ENCODE measurements around the gene HPSE2. TPM values are rescaled to one million over a fixed set of nuclear protein-coding genes. Genes with fewer than 3 reads are reported as not detected.

The HPSE2 gene
- total and polyA plus RNA-seq, 2 of the 8 experiments (the other 6 are each of a cell fraction or from before 2014, with no cell fraction given) = 0.41 to 0.58 TPM

DNA sequence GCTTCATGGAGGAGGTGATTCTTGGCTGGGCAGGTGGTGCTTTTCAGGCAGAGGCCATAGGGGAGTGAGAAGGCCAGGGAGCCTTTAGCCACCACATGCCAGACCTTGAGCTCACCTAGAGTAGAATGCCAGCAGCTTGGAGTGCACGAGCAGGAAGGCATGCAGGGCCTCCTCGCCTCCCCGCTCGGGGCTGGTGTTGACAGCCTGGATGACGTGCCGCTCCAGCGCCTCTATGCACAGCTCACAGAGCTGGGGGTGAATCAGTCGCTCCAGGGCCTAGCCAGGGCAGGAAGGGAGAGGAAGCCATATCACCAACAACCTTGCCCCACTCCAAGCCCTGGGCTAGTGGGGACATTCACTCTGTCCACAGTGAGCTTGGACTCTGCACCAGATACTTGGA, 804.6 kb downstream of the HPSE2 start:
- Histone ChIP-seq H4K20me1 (replicated peaks in 1 of 2; ENCODE audit: control insufficient read depth in 1 of 2, insufficient read depth in 2 of 2, low read length in 2 of 2) (no peaks in the 10 kb centered on the region), H3K4ac (replicated peaks; ENCODE audit: insufficient read length, low read depth, low read length) (no peak overlapping the region), H3K27ac (ENCODE audit: low read depth, low read length) (no peak overlapping the region), H3K23me2 (ENCODE audit: low read depth, low read length) (no peaks in the 10 kb centered on the region), H3K14ac (ENCODE audit: insufficient read length) (no peak overlapping the region), H2AFZ (ENCODE audit: low read length) (no peak overlapping the region), H2BK120ac (replicated peaks; ENCODE audit: low read depth, low read length) (no peak overlapping the region), H3K79me1 (ENCODE audit: low read depth, low read length) (no peaks in the 10 kb centered on the region; the same call in 1 of the 2 replicates), H2AK5ac (ENCODE audit: low read depth, low read length) (no peak overlapping the region), H3K4me2 (ENCODE audit: insufficient read depth in 1 of 2, low read depth in 2 of 2, low read length in 2 of 2) (no peak overlapping the region), H3K18ac (ENCODE audit: extremely low read depth, low read length) (no peak overlapping the region), H3K4me3 (ENCODE audit: extremely low read depth in 1 of 4, insufficient read depth in 2 of 4, low read depth in 3 of 4, low read length in 4 of 4) (no peak overlapping the region), H3K4me1 (replicated peaks in 1 of 4; ENCODE audit: control insufficient read depth in 3 of 4, insufficient read depth in 4 of 4, low read length in 3 of 4) (no peaks in the 10 kb centered on the region), H4K8ac (ENCODE audit: extremely low read depth, insufficient read depth, low read length) (no peak overlapping the region), H2BK5ac (ENCODE audit: low read depth, low read length) (no peak overlapping the region), H3K36me3 (ENCODE audit: control insufficient read depth in 2 of 4, insufficient read depth in 4 of 4, low read length in 3 of 4) (peaks cover 2 to 56% (median 35%) of the 10 kb centered on the region in 4 experiments; a peak in 6 of 8 replicates), H3K27me3 (replicated peaks in 1 of 4; ENCODE audit: control insufficient read depth in 3 of 4, extremely low read depth in 1 of 4, insufficient read depth in 3 of 4, low read length in 3 of 4) (no peaks in the 10 kb centered on the region), H3K23ac (ENCODE audit: insufficient read length) (no peak overlapping the region), H2BK20ac (ENCODE audit: low read length) (no peak overlapping the region), H3K9ac (replicated peaks in 1 of 4; ENCODE audit: extremely low read depth in 1 of 4, low read depth in 3 of 4, low read length in 3 of 4) (no peak overlapping the region), H3K79me2 (ENCODE audit: control insufficient read depth in 1 of 2, insufficient read depth in 2 of 2, low read length in 2 of 2) (no peaks in the 10 kb centered on the region), H2BK12ac (ENCODE audit: low read depth, low read length) (no peak overlapping the region), H3K56ac (replicated peaks; ENCODE audit: insufficient read length, low read depth, low read length) (no peak overlapping the region), H4K91ac (replicated peaks; ENCODE audit: insufficient read length, low read length) (no peak overlapping the region), H2BK15ac (ENCODE audit: low read length) (no peak overlapping the region), H4K5ac (ENCODE audit: insufficient read length, low read depth, low read length) (no peak overlapping the region), H3K9me3 (ENCODE audit: insufficient read depth in 2 of 2, low read depth in 1 of 2, low read length in 1 of 2) (peaks cover 3 to 8% of the 10 kb centered on the region in 2 experiments; a peak in 3 of 4 replicates)
- DNase-seq (ENCODE audit: low read depth in 1 of 2, low spot score in 2 of 2) (no peak), FAIRE-seq (no peak)
- WGBS, 2 experiments (ENCODE audit: extremely low coverage in 1 of 2, insufficient coverage in 1 of 2, insufficient read length in 1 of 2, insufficient replicate concordance in 2 of 2, low coverage in 1 of 2, low lambda C conversion rate in 2 of 2, missing lambda C conversion rate in 1 of 2) = 92% methylated on average over 8 of the region's 8 CpGs; no CpG with 5 or more reads in 1 of the 2 experiments
- CTCF ChIA-PET (ENCODE audit: partially characterized antibody) = interaction anchor here (1.9 kb wide), 1 partner anchor 36 kb away, joined by 4 read pairs; no protein-coding TSS in a partner anchor
- POLR2A ChIA-PET (ENCODE audit: partially characterized antibody) = interaction anchor here (0.9 kb wide), 1 partner anchor 15 kb away, joined by 4 read pairs; no protein-coding TSS in a partner anchor
- no peak for TF ChIP-seq RNF2 (IDR thresholded peaks at IDR 0.05; ENCODE audit: borderline replicate concordance, low read depth, low read length, missing control alignments, poor library complexity, severe bottlenecking)

Data from H1 (cell line).